ENCODE results near the gene IFT27.
A peak's percentile ranks its signal among the peaks of the same experiment; 100 is the strongest.

IFT27 gene

DNA sequence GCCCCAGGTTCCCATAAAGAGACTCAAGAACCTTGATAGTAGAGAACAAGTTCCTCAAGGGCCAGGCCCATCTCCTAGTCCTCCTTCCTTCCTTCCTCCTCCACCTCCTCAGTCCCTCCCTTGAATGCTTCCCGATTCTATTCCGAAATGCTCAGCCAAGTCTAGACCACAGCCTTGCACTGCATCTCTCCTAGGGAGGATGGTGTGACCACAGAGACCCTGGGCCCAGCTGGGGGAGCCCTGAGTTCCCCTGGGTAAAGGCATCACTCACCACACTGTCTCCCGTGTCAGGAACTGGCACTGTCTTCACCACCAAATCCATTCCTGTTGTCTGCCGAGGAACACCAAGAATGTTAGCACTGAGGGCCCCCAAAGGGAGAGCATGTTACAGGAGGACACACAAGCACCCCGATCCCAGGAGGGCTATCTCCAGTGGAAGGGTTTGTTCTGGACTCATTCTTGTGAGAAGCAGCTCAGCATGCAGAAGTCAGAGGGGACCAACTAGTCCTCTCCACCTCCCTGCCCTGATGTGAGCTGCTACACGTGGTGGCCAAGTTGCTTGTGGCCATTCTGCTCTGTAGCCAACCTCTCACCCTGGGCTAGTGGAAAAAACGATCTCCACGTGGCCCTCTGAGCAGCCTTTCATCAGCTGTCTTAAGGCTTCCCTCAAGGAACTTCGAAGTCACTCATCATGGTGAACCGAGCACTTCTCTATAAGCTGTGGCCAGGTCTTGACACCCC is 8.7 kb downstream of the IFT27 start:
- H3K4me3 ChIP-seq (ENCODE audit: low read length): no peak overlapping the region
- DNase-seq (ENCODE audit: low read depth): no peak
- TF ChIP-seq, protein P1, sequence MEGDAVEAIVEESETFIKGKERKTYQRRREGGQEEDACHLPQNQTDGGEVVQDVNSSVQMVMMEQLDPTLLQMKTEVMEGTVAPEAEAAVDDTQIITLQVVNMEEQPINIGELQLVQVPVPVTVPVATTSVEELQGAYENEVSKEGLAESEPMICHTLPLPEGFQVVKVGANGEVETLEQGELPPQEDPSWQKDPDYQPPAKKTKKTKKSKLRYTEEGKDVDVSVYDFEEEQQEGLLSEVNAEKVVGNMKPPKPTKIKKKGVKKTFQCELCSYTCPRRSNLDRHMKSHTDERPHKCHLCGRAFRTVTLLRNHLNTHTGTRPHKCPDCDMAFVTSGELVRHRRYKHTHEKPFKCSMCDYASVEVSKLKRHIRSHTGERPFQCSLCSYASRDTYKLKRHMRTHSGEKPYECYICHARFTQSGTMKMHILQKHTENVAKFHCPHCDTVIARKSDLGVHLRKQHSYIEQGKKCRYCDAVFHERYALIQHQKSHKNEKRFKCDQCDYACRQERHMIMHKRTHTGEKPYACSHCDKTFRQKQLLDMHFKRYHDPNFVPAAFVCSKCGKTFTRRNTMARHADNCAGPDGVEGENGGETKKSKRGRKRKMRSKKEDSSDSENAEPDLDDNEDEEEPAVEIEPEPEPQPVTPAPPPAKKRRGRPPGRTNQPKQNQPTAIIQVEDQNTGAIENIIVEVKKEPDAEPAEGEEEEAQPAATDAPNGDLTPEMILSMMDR (IDR thresholded peaks at IDR 0.05; ENCODE audit: insufficient read depth, low read depth, low read length, missing control alignments): no peak

DNA sequence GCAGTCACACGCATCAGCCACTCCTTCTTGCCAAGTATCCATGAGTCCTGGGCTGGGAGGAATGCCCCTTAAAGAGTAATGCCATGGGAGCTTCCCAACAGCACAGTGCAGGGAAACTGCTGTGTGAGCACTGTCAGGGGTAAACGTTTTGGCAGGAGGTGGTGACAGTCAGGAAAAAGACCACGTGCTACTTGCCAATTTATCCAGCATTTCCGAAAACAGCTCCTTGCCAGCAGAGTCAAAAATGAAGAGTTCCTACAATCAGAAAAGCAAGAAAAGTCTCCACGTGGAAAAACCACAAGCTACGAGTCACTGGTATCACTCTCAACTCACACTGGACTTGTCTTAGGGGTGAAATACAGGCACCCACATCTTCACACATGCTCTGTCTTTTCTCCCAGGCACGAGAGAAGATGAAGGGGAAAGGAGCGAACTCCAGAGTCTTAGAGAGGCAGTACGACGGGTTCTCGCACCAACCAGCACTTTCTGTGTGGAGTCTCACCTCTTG is 9.9 kb downstream of the IFT27 start:
- TF ChIP-seq, protein P1 (IDR thresholded peaks at IDR 0.05; ENCODE audit: insufficient read depth, low read depth, low read length, missing control alignments): no peak
- H3K4me3 ChIP-seq (ENCODE audit: low read length): no peak overlapping the region
- peak; percentile 40 for DNase-seq (ENCODE audit: low read depth)

DNA sequence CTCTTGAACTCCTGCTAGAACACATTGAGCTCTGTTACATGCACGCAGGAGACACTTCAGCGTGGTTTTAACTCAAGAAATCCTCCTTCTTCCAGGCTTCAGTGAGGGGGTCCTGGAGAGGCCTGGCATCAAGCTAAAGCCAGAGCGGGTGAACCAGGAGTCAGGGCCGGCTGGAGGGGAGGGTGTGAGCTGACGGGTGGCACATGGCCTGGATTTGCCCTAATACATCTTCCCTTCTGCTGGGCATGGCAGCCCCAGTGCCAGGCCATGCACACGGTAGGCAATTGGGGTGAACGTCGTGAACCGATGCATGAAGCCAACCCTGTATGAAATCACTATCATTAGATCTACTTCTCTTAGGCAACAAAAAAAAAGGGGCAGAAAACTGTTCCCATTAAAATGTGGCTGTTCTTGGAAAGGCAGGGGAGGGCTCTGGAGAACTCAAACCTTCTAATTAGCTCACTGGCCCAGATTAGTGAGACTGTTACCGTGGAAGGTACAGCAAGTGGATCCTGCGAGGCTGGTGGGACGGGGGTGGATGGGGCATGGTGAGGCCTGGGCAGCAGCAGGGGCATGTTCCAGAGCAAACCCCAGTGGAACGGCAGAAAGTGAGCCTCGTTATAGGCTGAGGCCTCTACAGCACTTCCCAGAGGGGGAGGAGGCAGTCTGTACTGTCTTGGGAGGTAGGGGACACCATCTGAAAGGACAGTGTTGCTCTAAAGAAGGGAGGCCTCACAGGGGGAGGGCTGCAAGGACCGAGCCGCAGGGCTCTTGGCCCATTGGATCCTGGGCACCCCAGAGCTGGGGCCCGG is 10.6 kb downstream of the IFT27 start:
- H3K4me3 ChIP-seq (ENCODE audit: low read length): no peak overlapping the region
- DNase-seq (ENCODE audit: low read depth): no peak
- TF ChIP-seq, protein P1 (IDR thresholded peaks at IDR 0.05; ENCODE audit: insufficient read depth, low read depth, low read length, missing control alignments): no peak

DNA sequence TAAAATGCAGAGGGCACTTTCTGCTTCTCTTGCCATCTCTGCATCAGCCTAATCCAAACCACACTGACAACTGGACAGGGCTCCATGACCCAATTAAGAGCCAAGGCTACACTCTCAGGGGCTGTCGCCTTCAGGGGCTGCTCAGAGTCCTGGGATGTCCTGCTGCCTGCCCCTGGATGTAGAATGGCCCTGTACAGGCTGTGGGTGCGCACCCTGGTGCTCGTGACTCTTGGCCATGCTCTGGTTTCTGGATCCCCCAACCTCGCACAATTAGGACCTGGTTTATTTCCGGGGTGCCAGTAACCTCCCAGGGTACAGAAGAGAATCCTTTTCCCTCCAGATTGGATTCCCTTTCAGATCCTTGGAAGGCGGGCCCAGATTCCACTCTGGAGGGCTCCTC is 11.3 kb downstream of the IFT27 start:
- TF ChIP-seq, protein P1 (IDR thresholded peaks at IDR 0.05; ENCODE audit: insufficient read depth, low read depth, low read length, missing control alignments): no peak
- DNase-seq (ENCODE audit: low read depth): no peak
- H3K4me3 ChIP-seq (ENCODE audit: low read length): no peak overlapping the region

DNA sequence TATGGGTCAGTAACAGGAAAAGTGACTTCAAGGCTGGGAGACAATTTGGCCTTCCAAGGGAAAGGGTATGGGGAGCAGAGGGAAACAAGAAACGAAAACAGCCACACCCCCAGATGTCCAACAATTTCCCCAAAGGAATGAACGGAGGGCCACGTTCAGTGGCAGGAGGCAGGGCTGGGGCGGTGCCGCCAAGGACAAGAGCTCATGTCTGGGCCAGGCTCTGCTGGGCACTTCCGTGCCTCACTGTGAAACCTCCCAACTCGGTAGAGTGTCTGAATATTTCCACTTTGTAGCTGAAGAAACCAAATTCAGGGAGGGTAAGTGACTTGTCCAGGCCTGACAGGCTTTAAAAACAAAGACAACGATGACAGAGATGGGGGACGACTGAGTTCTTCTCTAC is 11.9 kb downstream of the IFT27 start:
- peak; percentile 39 for DNase-seq (ENCODE audit: low read depth)
- no peak overlapping the region for H3K4me3 ChIP-seq (ENCODE audit: low read length)
- TF ChIP-seq, protein P1 (IDR thresholded peaks at IDR 0.05; ENCODE audit: insufficient read depth, low read depth, low read length, missing control alignments): no peak

DNA sequence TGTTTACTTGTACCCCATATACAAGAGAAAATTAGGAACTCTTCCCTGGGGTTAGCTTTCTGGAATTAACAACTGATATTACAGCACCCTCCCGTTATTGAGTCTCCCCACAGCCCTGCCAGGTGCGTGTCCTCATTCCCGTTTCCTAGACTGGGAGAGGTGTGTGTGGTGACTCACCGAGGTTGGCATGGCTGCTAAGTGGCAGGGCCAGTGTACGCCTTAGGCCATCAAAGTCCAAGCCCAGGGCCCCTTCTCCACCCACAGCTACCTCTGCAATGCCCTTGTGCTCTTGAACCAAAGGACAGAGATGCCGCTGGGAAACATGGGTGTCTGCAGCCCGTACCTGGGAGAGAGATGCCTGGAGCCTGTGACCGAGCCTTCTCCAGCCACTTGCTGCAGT is 12.3 kb downstream of the IFT27 start:
- DNase-seq (ENCODE audit: low read depth): peak; percentile 81
- H3K4me3 ChIP-seq (ENCODE audit: low read length): no peak overlapping the region

More for the DNA sequence above, 12.3 kb downstream of the IFT27 start:
- TF ChIP-seq, protein P1 (IDR thresholded peaks at IDR 0.05; ENCODE audit: insufficient read depth, low read depth, low read length, missing control alignments): no peak

Data from epithelial cell of esophagus (primary cell).